Astrocyte (in vitro differentiated cells and primary cell): ENCODE data around the gene TRIM41.

Experiments used
- CTCF ChIP-seq: IDR thresholded peaks from 2 replicates; pipeline ENCODE4 v1.5.1; 2011; ENCODE audit warnings: low read depth, mild to moderate bottlenecking, inconsistent platforms, low read length, moderate library complexity; ENCODE audit not compliant: insufficient read depth
- EZH2 ChIP-seq: IDR thresholded peaks from 2 replicates; pipeline ENCODE4 v1.6.1; 2012; ENCODE audit warnings: mild to moderate bottlenecking, low read length, inconsistent platforms; ENCODE audit not compliant: insufficient read depth

GRCh38 chr5:181239062-181239663 is 16.1 kb downstream of the TRIM41 start:
- TF ChIP-seq CTCF = no peak
- no peak for TF ChIP-seq EZH2
